KOPT-K1 (cell line): Measurements from ENCODE around the gene DGKH.
"Not testable (repeated sequence)": the region's sequence is repeated elsewhere in the genome, so short reads cannot be mapped to it uniquely, and the experiment has no call there.

Experiments used
- H3K27ac ChIP-seq: fragments of 200-600 bp; sonication (generic); 2 replicates; pipeline ENCODE4 v1.5.1; 2016; ENCODE audit warnings: antibody characterized with exemption, mild to moderate bottlenecking, low read depth, low read length; ENCODE audit not compliant: poor library complexity, severe bottlenecking
- H3K36me3 ChIP-seq: fragments of 200-600 bp; sonication (generic); 2 replicates; pipeline ENCODE4 v1.5.1; 2017; ENCODE audit warnings: antibody characterized with exemption, mild to moderate bottlenecking, low read length, moderate library complexity; ENCODE audit not compliant: insufficient read depth
- H3K9me3 ChIP-seq: fragments of 200-600 bp; sonication (generic); 2 replicates; pipeline ENCODE4 v1.5.1; 2017; ENCODE audit warnings: antibody characterized with exemption, low read length, mild to moderate bottlenecking; ENCODE audit not compliant: insufficient read depth, poor library complexity, severe bottlenecking

The DGKH gene

GRCh38 chr13:42221121-42221765 is 172.8 kb downstream of the DGKH start:
- Histone ChIP-seq H3K27ac (no peak overlapping the region), H3K36me3 (0 out of 2 replicates have a peak, but pooled peaks cover 5% of the 10 kb centered on the region), H3K9me3 (peaks cover 4% of the 10 kb centered on the region)

DNA sequence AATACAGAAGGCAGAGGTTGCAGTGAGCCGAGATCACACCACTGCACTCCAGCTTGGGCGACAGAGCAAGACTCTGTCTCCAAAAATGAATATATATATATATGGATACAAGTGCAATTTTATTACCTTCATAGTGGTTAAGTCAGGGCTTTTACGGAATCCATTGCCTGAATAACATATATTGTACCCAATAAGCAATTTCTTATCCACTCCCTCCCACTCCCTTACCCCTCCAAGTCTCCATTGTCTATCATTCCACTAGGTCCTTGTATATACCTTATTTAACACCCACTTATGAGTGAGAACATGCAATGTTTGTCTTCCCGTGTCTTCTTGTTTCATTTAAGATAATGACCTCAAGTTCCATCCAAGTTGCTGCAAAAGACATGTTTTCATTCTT is 175.2 kb downstream of the DGKH start:
- Histone ChIP-seq H3K27ac (no peak overlapping the region), H3K9me3 (peaks cover 5% of the 10 kb centered on the region), H3K36me3 (0 out of 2 replicates have a peak, but pooled peaks cover 5% of the 10 kb centered on the region)

DNA sequence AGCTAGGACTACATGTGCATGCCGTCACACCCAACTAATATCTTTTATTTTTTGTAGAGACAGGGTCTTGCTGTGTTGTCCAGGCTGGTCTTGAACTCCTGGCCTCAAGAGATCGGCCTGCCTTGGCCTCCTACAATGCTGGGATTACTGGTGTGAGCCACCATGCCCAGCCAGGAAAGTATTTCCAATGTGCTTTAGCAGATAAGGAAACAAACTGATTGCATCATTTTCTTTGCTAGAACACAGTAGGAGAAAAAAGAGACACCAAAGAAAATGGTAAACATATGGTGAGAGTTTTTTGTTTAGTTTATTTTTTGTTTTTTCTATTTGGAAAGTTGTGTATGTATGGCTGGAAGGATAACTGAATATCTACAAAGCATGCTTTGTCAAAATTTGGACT is 176.6 kb downstream of the DGKH start:
- Histone ChIP-seq H3K27ac (no peak overlapping the region), H3K9me3 (peaks cover 5% of the 10 kb centered on the region), H3K36me3 (0 out of 2 replicates have a peak, but pooled peaks cover 5% of the 10 kb centered on the region)

GRCh38 chr13:42226759-42227158 is 178.3 kb downstream of the DGKH start:
- H3K9me3 ChIP-seq, H3K36me3 ChIP-seq, H3K27ac ChIP-seq: not testable (repeated sequence)

DNA sequence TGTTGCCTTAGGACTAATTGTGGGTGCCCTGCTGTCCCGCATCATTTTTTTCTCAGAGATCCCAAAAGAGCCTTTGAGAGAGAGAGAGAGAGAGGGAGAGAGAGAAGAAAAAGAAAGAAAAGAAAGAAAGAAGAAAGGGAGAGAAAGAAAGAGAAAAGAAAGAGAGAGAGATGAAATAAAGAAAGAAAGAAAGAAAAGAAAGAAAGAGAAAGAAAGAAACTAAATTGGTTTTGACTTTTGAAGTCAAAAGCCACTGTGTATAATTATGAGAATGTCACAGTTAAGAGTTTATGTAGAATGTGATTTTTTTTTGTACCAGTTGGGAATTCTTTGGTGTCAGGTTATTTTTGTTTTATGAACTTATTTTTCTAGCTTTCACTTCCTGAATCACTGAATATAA is 180.1 kb downstream of the DGKH start:
- Histone ChIP-seq H3K36me3 (0 out of 2 replicates have a peak, but pooled peaks cover 5% of the 10 kb centered on the region), H3K9me3 (peaks cover 5% of the 10 kb centered on the region), H3K27ac (no peak overlapping the region)

DNA sequence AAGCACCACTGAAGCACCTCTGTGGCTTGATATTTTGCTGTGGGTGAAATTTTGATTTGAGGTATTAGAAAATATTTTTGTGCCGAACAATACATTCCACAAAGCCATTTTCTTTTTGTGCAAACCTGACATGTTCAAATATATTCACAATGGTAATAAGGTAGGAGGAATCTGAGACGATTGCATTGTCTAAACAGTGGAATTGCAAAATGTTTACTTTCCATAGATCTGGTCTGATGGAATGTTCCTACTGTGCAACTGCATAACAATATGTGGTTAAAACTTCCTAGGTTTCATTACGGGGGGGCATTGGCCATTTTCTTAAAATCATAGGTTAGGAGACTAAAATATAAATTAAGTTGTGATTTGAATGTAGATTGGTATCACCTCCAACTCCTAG is 180.8 kb downstream of the DGKH start:
- Histone ChIP-seq H3K36me3 (0 out of 2 replicates have a peak, but pooled peaks cover 5% of the 10 kb centered on the region), H3K9me3 (peaks cover 5% of the 10 kb centered on the region), H3K27ac (no peak overlapping the region)

DNA sequence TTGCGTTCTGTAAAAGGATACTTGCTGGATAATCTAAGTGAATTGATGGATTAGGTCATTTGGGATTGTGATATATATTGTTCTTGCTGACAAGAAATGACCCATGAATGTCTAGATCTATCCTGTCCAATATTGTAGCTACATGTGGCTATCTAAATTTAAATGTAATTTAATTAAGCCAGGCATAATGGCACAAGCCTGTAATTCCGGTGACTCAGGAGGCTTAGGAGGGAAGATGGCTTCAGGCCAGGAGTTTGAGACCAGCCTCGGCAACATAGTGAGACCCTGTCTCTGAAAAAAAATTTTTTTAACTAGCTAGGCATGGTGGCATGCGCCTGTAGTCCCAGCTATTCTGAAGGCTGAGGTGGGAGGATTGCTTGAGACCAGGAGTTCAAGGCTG is 184.2 kb downstream of the DGKH start:
- Histone ChIP-seq H3K36me3 (no peaks in the 10 kb centered on the region), H3K27ac (no peak overlapping the region), H3K9me3 (no peaks in the 10 kb centered on the region)

GRCh38 chr13:42233726-42234125 is 185.3 kb downstream of the DGKH start:
- H3K36me3 ChIP-seq = no peaks in the 10 kb centered on the region
- H3K27ac ChIP-seq = no peak overlapping the region
- H3K9me3 ChIP-seq = no peaks in the 10 kb centered on the region

- no peaks in the 10 kb centered on the region for H3K9me3 ChIP-seq
- no peaks in the 10 kb centered on the region for H3K36me3 ChIP-seq
- H3K27ac ChIP-seq = no peak overlapping the region
These were observed 190.7 kb downstream of the DGKH start for GRCh38 chr13:42239161-42239560.

GRCh38 chr13:42239644-42240043 is 191.2 kb downstream of the DGKH start:
- H3K36me3 ChIP-seq = no peaks in the 10 kb centered on the region
- H3K9me3 ChIP-seq = no peaks in the 10 kb centered on the region
- H3K27ac ChIP-seq = no peak overlapping the region

- H3K36me3 ChIP-seq = no peaks in the 10 kb centered on the region
- no peak overlapping the region for H3K27ac ChIP-seq
- no peaks in the 10 kb centered on the region for H3K9me3 ChIP-seq
These were observed 198.1 kb downstream of the DGKH start for GRCh38 chr13:42246541-42246940.

GRCh38 chr13:42247883-42248282 is 199.4 kb downstream of the DGKH start:
- Histone ChIP-seq H3K36me3 (no peaks in the 10 kb centered on the region), H3K27ac (no peak overlapping the region), H3K9me3 (no peaks in the 10 kb centered on the region)

DNA sequence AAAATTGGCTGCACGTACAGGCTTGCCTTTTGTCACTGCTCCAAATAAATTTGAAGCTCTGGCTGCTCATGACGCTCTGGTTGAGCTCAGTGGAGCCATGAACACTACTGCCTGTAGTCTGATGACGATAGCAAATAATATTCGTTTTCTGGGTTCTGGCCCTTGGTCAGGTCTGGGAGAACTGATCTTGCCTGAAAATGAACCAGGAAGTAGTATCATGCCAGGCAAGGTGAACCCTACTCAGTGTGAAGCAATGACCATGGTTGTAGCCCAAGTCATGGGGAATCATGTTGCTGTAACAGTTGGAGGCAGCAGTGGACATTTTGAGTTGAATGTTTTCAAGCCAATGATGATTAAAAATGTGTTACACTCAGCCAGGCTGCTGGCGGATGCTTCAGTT is 207.4 kb downstream of the DGKH start:
- Histone ChIP-seq H3K27ac (no peak overlapping the region), H3K9me3 (peaks cover 2% of the 10 kb centered on the region), H3K36me3 (no peaks in the 10 kb centered on the region)

DNA sequence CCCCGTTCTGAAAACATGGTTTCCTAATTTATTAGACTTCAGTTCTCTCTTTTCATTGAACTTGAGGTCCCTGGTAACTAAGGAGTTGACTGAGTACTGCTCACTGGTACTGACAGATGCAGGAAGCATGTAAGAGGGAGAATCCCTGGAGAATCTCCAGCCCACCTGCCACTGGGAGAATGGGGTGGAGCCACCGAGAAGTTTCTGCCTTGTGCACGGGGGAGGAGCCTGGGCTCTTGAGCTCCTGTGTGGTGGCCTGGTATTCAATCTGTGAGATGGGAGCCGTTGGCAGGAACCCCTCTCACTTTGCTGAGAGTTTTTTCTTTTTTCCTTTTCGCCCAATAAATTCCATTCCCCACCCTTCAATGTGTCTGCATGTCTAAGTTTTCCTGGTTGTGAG is 210.3 kb downstream of the DGKH start:
- Histone ChIP-seq H3K36me3 (no peaks in the 10 kb centered on the region), H3K27ac (no peak overlapping the region), H3K9me3 (peaks cover 10% of the 10 kb centered on the region)

DNA sequence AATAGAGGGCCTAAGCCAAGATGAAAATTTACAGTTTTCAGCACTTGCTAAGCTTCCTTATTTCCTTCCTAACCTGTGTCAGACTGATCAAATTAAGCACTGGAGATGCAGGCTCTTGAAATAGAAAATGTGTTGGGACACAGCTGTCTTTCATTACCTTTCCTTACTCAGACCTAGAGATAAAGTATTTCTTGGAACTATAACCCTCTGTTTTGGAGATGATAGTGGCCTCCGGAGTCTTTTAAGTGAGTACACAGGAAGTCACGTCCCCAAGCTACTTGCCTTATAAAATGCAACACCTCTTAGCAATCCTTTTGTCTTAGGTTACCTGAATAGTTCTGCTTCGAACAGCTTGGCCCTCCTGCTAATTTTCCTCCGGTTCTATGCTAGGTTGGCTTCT is 211.1 kb downstream of the DGKH start:
- no peak overlapping the region for H3K27ac ChIP-seq
- H3K9me3 ChIP-seq = peaks cover 10% of the 10 kb centered on the region
- H3K36me3 ChIP-seq = no peaks in the 10 kb centered on the region

- no peaks in the 10 kb centered on the region for H3K36me3 ChIP-seq
- H3K27ac ChIP-seq = no peak overlapping the region
- H3K9me3 ChIP-seq = peaks cover 10% of the 10 kb centered on the region
These were observed 212.6 kb downstream of the DGKH start for GRCh38 chr13:42260903-42261654.
